Naive B cell (primary cell): ENCODE results near the gene FCER2. TPM values are rescaled to one million over a fixed set of nuclear protein-coding genes. Genes with fewer than 3 reads are reported as not detected.

Experiments used
- ATAC-seq, 2 donors: fragments of 150-1000 bp; cut with Tn5 transposase; 2 replicates each; pipeline ENCODE4 v1.10.0; 2021; ENCODE audit warnings: low read depth in 2 of 2, mild to moderate bottlenecking in 2 of 2, moderate library complexity in 2 of 2
- DNase-seq: peaks from one replicate; pipeline ENCODE4 v3.0.0; 2022
- H3K27ac Mint-ChIP-seq, 6 donors: one replicate each; pipeline ENCODE4 v1.8.0; 2020 to 2022; ENCODE audit warnings: mild to moderate bottlenecking in 6 of 6, mixed read lengths in 6 of 6, moderate library complexity in 5 of 6, inconsistent platforms in 2 of 6
- H3K27me3 Mint-ChIP-seq, 3 donors: one replicate each; pipeline ENCODE4 v1.8.0; 2021 to 2022; ENCODE audit warnings: mixed read lengths in 3 of 3, mild to moderate bottlenecking in 1 of 3
- H3K36me3 Mint-ChIP-seq, 2 donors: one replicate each; pipeline ENCODE4 v1.8.0; 2020 to 2022; ENCODE audit warnings: mixed read lengths in 2 of 2, inconsistent platforms in 1 of 2, mild to moderate bottlenecking in 1 of 2
- H3K4me1 Mint-ChIP-seq, 3 donors: one replicate each; pipeline ENCODE4 v1.8.0; 2020 to 2022; ENCODE audit warnings: mixed read lengths in 3 of 3, inconsistent platforms in 1 of 3, mild to moderate bottlenecking in 1 of 3, moderate library complexity in 1 of 3
- H3K4me3 Mint-ChIP-seq, 8 donors: one replicate each; pipeline ENCODE4 v1.8.0; 2020 to 2022; ENCODE audit warnings: mild to moderate bottlenecking in 8 of 8, mixed read lengths in 8 of 8, moderate library complexity in 8 of 8, inconsistent platforms in 2 of 8
- H3K9me3 Mint-ChIP-seq, 7 donors: one replicate each; pipeline ENCODE4 v1.8.0; 2020 to 2022; ENCODE audit warnings: mixed read lengths in 7 of 7, mild to moderate bottlenecking in 5 of 7, inconsistent platforms in 2 of 7, moderate library complexity in 1 of 7
- polyA plus RNA-seq, 6 donors: library from polyadenylated mRNA; unstranded; fragments of 300-500 nt; fragmentation: Illumina TruSeq; gene quantifications; one replicate each; pipeline ENCODE4 v1.2.3, GENCODE V29; 2021; ENCODE audit warnings: low read depth in 6 of 6

FCER2 gene
- polyA plus RNA-seq, 6 donors from 2014 or later, result 613 to 938 (median 691) TPM

DNA sequence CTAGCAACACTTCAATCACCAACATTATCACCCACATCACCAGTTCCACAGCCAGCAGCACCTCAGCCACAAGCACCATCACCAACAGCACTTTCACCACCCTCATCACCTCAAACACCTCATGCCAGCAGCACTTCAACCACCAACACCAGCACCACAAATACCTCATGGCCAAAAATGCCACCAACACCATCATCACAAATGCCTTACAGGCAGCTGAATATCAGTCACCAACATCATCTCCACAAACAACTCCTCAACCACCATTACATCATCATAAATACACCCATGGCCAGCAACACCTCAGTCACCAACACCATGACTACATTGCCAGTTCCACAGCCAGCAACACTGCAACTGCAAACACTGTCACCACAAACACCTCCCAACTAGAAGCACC is 10.4 kb downstream of the FCER2 start:
- DNase-seq, result no peak
- ATAC-seq, result no peak
- Mint-ChIP-seq H3K36me3 (peaks cover 3 to 5% of the 10 kb centered on the region in 2 donors), H3K4me1 (peaks cover 23 to 30% (median 25%) of the 10 kb centered on the region in 3 donors), H3K9me3 (no peaks in the 10 kb centered on the region), H3K27me3 (no peaks in the 10 kb centered on the region), H3K27ac (no peak overlapping the region), H3K4me3 (no peak overlapping the region)

DNA sequence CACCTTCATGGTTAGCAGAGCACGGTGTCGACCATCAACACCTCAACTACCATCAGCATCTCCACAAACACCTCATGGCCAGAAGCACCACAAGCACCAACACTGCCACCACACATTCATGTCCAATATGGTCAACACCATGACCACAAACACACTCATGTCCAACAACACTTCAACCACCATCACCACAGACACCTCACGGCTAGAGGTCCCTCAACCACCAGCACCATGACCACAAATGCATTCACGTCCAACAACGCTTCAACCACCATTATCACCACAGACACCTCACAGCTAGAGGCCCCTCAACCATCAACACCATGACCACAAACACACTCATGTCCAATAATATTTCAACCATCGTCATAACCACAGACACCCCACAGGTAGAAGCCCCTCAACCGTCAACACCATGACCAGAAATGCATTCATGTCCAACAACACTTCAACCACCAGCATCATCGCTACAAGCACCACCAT is 11.1 kb downstream of the FCER2 start:
- H3K9me3 Mint-ChIP-seq, result no peaks in the 10 kb centered on the region
- DNase-seq (no peak), ATAC-seq (no peak)
- H3K27ac Mint-ChIP-seq, result no peak overlapping the region
- H3K4me1 Mint-ChIP-seq, result peaks cover 25 to 34% (median 32%) of the 10 kb centered on the region in 3 donors
- H3K36me3 Mint-ChIP-seq, result peaks cover 0 to 4% of the 10 kb centered on the region in 2 donors
- no peaks in the 10 kb centered on the region for H3K27me3 Mint-ChIP-seq
- no peak overlapping the region for H3K4me3 Mint-ChIP-seq

DNA sequence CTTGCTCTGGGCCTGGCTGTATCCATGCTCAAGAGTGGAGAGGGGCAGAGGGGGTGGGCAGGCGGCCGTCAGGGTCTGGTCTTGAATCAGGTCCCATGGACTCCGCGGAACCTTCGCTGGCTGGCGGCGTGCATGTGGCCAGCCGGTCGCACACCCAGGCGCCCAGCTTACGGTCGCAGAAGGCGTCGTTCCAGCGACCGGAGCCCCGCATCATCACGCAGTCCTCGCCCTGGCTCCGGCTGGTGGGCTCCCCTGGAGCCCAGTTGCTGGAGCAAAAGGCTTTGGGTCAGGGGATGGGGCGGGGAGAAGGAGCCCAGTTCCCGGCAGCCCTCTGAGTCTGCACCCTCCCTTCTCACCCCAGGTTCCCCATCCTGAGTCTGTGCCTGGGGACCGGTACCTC is 12.8 kb downstream of the FCER2 start:
- Mint-ChIP-seq H3K9me3 (no peaks in the 10 kb centered on the region), H3K36me3 (peaks cover 0 to 4% of the 10 kb centered on the region in 2 donors), H3K27me3 (no peaks in the 10 kb centered on the region), H3K4me1 (peaks cover 24 to 39% (median 31%) of the 10 kb centered on the region in 3 donors), H3K4me3 (peak overlapping the region in 1 of 8 donors; percentile 17), H3K27ac (peak overlapping the region in 3 of 6 donors; percentile 76 to 97 (median 89))
- DNase-seq, result no peak
- peak in 1 of 2 donors; percentile 22 for ATAC-seq

DNA sequence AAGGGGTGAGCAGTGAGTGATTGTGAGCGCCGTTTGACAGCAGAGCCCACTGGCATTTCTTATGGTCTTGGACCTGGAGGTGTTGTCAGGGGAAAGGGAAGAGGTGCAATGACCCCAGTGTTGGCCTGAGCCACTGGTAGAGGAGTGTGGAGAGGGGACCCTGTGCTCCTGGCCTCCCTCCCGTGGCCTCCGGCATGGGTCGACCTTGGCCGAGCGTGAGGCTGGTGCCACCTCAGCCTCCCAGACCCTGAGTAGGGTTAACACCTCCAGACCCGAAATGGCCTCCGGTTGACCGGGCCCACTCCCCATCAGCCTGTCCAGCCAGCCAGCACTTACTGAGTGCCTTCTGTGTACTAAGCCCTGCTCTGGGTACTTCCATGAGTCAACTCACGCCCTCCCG is 14.8 kb downstream of the FCER2 start:
- Mint-ChIP-seq H3K27me3 (no peaks in the 10 kb centered on the region), H3K9me3 (no peaks in the 10 kb centered on the region), H3K27ac (peak overlapping the region; percentile 37 to 89 (median 66)), H3K4me3 (no peak overlapping the region), H3K4me1 (peaks cover 25 to 51% (median 35%) of the 10 kb centered on the region in 3 donors), H3K36me3 (peaks cover 0 to 4% of the 10 kb centered on the region in 2 donors)
- ATAC-seq (peak in 1 of 2 donors; percentile 19), DNase-seq (no peak)

DNA sequence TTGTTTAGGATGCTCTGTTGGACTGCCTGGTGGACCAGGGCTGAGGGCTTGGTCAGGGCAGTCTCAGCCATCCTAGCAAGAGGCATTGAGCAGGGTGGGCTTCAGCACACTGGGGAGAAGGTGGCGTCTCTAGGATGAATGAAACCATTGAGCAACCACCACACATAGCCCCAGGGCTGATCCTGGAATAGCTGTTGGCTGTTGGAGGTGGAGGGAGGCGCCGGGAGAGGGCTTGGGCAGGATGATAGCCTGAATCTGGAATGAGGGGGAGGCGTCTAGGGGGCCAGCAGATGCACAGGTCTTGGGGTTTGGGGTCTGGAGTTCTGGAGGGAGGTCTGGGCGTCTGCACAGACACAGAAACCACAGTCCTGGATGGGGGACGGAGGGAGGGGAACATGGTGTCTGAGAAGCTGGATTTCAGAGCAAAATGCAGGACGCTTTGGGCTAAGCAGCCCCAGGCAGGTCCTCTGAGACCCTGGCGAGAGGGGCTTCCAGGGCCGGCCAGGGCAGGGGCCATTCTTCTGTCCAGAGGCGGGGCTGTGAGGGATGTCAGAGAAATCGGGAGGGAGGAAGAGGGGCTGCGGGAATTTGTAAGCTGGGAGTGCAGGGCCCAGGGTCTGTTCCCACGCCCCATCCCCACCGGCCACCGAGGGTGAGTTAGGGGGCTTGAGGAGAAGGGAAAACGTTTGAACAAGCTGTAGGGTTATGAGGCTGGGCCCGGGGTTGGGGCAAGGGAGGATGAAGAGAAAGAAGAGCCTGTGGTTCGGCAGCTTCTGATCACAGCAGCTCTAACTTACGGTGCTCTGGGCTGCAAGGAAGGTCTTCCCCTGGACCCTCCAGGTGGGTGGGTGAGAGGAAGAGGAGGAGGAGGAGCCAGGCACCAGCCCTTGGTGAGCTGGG is 16.1 kb downstream of the FCER2 start:
- no peaks in the 10 kb centered on the region for H3K9me3 Mint-ChIP-seq
- ATAC-seq (no peak), DNase-seq (no peak)
- H3K4me1 Mint-ChIP-seq, result peaks cover 31 to 58% (median 46%) of the 10 kb centered on the region in 3 donors
- H3K4me3 Mint-ChIP-seq, result peak overlapping the region in 1 of 8 donors; percentile 45
- H3K27me3 Mint-ChIP-seq, result no peaks in the 10 kb centered on the region
- H3K27ac Mint-ChIP-seq, result peak overlapping the region; percentile 76 to 94 (median 91)
- H3K36me3 Mint-ChIP-seq, result peaks cover 0 to 4% of the 10 kb centered on the region in 2 donors

DNA sequence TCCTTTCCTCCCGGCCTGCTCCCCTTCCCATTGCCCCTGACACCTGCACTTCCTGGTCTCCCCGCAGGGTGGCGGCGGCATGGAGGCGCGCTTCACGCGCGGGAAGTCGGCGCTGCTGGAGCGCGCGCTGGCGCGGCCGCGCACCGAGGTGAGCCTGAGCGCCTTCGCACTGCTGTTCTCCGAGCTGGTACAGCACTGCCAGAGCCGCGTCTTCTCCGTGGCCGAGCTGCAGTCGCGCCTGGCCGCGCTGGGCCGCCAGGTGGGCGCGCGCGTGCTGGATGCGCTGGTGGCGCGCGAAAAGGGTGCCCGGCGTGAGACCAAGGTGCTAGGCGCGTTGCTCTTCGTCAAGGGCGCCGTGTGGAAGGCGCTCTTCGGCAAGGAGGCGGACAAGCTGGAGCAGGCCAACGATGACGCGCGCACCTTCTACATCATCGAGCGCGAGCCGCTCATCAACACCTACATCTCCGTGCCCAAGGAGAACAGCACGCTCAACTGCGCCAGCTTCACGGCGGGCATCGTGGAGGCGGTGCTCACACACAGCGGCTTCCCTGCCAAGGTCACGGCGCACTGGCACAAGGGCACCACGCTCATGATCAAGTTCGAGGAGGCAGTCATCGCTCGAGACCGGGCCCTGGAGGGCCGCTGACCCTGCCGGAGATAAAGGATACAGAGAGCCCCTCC is 19.6 kb downstream of the FCER2 start:
- H3K4me3 Mint-ChIP-seq, result peak overlapping the region; percentile 79 to 98 (median 94)
- peak overlapping the region in 5 of 6 donors; percentile 33 to 98 (median 93) for H3K27ac Mint-ChIP-seq
- H3K4me1 Mint-ChIP-seq, result peaks cover 44 to 65% (median 60%) of the 10 kb centered on the region in 3 donors
- no peaks in the 10 kb centered on the region for H3K36me3 Mint-ChIP-seq
- no peak for ATAC-seq
- peaks cover 0 to 2% (median 0%) of the 10 kb centered on the region in 7 donors for H3K9me3 Mint-ChIP-seq
- peaks cover 2 to 5% (median 5%) of the 10 kb centered on the region in 3 donors for H3K27me3 Mint-ChIP-seq
- no peak for DNase-seq

DNA sequence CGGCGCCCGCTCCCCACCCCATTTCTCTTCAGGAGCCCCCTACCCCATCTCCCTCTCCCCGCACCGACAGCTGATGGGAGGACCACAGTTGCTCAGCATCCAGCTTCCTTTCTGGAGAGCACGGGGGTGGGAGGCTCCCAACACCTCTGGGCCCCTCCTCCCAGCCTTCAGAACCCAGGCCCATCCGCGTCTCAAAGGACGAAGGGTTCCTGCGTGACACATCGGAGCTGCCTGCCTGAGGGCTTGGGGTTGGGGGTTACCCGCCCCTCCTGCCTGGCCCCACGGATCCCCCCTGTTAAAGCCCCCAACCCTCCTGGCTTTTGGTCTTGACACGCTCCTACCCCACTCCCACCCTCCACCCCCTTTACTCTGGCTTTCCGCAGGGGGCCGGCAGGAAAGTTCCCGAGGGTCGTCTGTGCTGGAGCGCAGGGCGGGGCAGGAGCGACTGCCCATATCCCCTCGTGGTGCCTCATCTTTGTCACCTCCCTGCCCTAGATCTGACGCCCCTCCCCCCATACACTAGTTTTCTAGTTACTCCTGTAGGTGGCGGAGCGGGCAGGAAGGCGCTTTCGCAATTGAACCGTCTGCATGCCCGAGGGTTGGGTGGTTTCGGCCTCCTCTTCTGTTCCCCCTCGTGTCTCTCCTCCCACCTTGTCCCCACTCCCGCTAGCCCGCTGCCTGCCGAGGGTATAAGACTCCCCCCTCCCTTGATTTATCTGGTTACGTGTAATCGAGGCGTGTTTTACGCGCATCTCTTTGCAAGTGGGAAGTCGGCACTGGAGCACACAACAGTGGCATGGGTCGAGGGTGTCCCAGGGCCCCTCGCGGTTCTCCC is 20.4 kb downstream of the FCER2 start:
- peak overlapping the region; percentile 84 to 98 (median 96) for H3K27ac Mint-ChIP-seq

DNA sequence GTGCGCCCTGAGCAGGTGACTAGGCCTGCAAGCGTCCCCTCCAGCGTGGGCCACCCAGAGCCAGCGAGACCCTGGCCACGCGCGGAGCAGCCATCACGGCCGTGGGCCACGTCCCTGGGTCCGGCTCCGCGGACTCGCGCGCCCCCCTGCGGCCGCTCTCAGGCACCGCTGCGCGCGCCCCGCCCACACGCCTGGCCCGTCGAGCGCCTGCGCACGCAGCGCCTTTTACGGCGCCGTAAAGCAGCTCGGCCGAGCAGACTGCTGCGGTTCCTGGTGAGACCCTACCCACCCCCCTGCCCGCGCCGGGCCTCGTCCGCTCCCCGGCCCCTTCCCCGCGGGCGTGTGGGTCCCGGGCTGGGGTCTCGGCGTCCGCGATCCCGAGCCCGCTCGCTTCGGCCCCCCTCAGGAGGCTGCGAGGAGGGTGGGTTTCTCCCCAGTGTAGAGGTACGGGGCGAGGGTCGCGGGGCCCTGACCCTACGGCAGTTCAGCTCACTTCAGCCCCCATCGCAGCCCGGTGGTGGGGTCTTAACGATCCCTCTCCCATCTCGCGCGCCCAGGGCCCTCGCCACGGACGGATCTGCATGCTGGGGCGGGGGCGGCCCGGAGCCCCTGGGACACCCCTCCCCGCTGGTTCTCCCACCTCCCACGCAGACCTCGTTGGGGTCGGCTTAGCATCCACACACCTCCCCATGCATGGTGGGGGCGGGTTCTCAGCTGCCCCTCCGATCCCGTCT is 21.2 kb downstream of the FCER2 start, which contains the start of gene TRAPPC5:
Gene TRAPPC5, plus strand, starts transcription at position 228 of the 734 bp plus-strand sequence. CDS start 1,421 bp downstream, outside the sequence.
- Mint-ChIP-seq H3K27ac (peak within 1 kb of the TSS; percentile 93 to 99 (median 97)), H3K4me3 (peak within 1 kb of the TSS; percentile 82 to 98 (median 95)), H3K27me3 (peaks cover 8 to 15% (median 10%) of the 10 kb centered on the region in 3 donors), H3K4me1 (peaks cover 47 to 68% (median 66%) of the 10 kb centered on the region in 3 donors), H3K9me3 (peaks cover 0 to 2% (median 0%) of the 10 kb centered on the region in 7 donors), H3K36me3 (no peaks in the 10 kb centered on the region)
- DNase-seq (peak; percentile 86), ATAC-seq (peak; percentile 27 to 42)

More for the DNA sequence above, 20.4 kb downstream of the FCER2 start:
- peak; percentile 58 to 62 for ATAC-seq
- Mint-ChIP-seq H3K4me1 (peaks cover 46 to 68% (median 66%) of the 10 kb centered on the region in 3 donors), H3K9me3 (peaks cover 0 to 2% (median 0%) of the 10 kb centered on the region in 7 donors), H3K27me3 (peaks cover 5 to 12% (median 9%) of the 10 kb centered on the region in 3 donors), H3K4me3 (peak overlapping the region; percentile 82 to 98 (median 95)), H3K36me3 (no peaks in the 10 kb centered on the region)
- peak; percentile 86 for DNase-seq

DNA sequence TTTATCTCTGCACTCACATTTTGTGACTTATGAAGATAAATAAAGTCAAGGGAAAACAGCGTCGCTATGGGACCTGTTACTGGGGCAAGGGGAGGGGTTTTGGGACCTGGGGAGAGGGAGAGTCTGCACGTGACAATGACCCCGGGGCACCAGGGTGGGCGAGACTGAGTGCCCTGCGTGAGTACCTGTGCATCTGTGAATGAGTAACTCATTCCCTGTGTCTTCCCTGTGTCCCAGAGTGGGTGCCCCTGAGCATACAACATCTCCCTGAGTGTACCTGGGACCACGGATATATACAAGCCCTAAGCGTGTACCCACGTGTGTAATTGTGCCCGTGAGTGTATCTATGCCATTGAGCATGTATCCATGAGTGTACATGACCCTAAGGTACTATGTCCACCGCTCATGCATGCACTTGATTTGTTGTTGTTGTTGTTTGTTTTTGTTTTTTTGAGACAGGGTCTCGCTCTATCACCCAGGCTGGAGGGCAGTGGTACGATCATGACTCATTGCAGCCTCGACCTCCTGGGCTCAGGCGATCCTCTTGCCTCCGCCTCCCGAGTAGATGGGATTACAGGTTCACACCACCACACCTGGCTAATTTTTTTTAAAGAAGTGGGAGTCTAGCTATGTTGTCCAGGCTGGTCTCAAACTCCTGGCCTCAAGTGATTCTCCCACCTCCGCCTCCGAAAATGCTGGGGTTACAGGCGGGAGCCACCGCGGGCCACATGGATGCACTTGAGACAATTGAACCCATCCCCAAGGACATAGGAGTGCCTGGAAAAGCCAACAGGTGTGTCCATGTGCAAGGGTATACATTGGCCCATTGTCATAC is 21.9 kb downstream of the FCER2 start:
- peaks cover 0 to 2% (median 0%) of the 10 kb centered on the region in 7 donors for H3K9me3 Mint-ChIP-seq
- H3K36me3 Mint-ChIP-seq, result no peaks in the 10 kb centered on the region

DNA sequence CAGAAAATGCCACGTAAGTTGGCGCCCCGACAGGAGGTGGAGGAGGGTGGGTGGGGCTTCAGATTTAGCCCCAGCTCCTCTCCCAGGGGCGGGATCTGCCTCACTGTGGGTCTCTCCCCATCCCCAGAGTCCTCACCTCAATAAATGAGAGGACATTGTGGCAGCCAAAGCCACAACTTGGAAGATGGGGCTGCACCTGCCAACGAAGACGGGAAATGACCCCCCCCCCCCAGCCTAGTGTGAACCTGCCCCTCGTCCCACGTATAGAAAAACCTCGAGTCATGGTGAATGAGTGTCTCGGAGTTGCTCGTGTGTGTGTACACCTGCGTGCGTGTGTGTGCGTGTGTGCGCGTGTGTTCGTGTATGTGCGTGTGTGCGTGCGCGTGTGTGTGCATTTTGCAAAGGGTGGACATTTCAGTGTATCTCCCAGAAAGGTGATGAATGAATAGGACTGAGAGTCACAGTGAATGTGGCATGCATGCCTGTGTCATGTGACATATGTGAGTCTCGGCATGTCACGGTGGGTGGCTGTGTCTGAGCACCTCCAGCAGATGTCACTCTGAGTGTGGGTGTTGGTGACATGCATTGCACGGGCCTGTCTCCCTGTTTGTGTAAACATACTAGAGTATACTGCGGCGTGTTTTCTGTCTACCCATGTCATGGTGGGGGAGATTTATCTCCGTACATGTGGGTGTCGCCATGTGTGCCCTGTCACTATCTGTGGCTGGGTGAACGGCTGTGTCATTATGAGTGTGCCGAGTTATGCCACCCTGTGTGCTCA is 22.8 kb downstream of the FCER2 start:
- Mint-ChIP-seq H3K4me3 (peak overlapping the region; percentile 60 to 96 (median 80)), H3K27me3 (peaks cover 10 to 22% (median 15%) of the 10 kb centered on the region in 3 donors), H3K9me3 (peaks cover 0 to 7% (median 2%) of the 10 kb centered on the region in 7 donors), H3K4me1 (peaks cover 41 to 68% (median 61%) of the 10 kb centered on the region in 3 donors), H3K36me3 (no peaks in the 10 kb centered on the region), H3K27ac (peak overlapping the region; percentile 78 to 99 (median 95))
- DNase-seq (peak; percentile 81), ATAC-seq (peak; percentile 77)

More for the DNA sequence above, 21.9 kb downstream of the FCER2 start:
- ATAC-seq (no peak), DNase-seq (no peak)
- H3K27ac Mint-ChIP-seq, result peak overlapping the region; percentile 78 to 99 (median 95)
- H3K4me3 Mint-ChIP-seq, result peak overlapping the region; percentile 72 to 96 (median 80)
- peaks cover 9 to 15% (median 10%) of the 10 kb centered on the region in 3 donors for H3K27me3 Mint-ChIP-seq
- H3K4me1 Mint-ChIP-seq, result peaks cover 41 to 63% (median 61%) of the 10 kb centered on the region in 3 donors
